ENCODE results near the gene PAX5. TPM values are rescaled to one million over a fixed set of nuclear protein-coding genes. Genes with fewer than 3 reads are reported as not detected.

Gene PAX5
- total and polyA plus RNA-seq, 2 of the 13 experiments (the other 11 are each of a cell fraction or from before 2014, with no cell fraction given): not detected

- 0 out of 2 replicates have a peak, but pooled peaks have one; percentile 6 for TF ChIP-seq MNT (IDR thresholded peaks at IDR 0.05)
- 0 out of 2 replicates have a peak, but pooled peaks have one; percentile 32 for TF ChIP-seq ZNF770 (CRISPR knock-in tag; IDR thresholded peaks at IDR 0.05)
- peak; percentile 98 for TF ChIP-seq ZNF451 (CRISPR knock-in tag; IDR thresholded peaks at IDR 0.05)
- peak; percentile 95 for TF ChIP-seq REXO4 (CRISPR knock-in tag; IDR thresholded peaks at IDR 0.05; ENCODE audit: borderline replicate concordance)
- no peak for TF ChIP-seq PHB2 (IDR thresholded peaks at IDR 0.05; ENCODE audit: partially characterized antibody)
- peak; percentile 98 for TF ChIP-seq ZNF816 (CRISPR knock-in tag; IDR thresholded peaks at IDR 0.05; ENCODE audit: borderline replicate concordance)
- TF ChIP-seq RNF219 (CRISPR knock-in tag; IDR thresholded peaks at IDR 0.05): peak; percentile 20; the same call in 1 of the 2 replicates
- no peak for TF ChIP-seq TCF7 (IDR thresholded peaks at IDR 0.05; ENCODE audit: low read depth)
- no peak for TF ChIP-seq BCLAF1 (IDR thresholded peaks at IDR 0.05)
- no peak for TF ChIP-seq MZF1 (CRISPR knock-in tag; IDR thresholded peaks at IDR 0.05; ENCODE audit: borderline replicate concordance)
- no peak for TF ChIP-seq NCOA1 (CRISPR knock-in tag; IDR thresholded peaks at IDR 0.05)
- TF ChIP-seq BRCA1 (CRISPR knock-in tag; IDR thresholded peaks at IDR 0.05): peak; percentile 96
- peak; percentile 100 for TF ChIP-seq BORCS8-MEF2B (CRISPR knock-in tag; IDR thresholded peaks at IDR 0.05)
- TF ChIP-seq ZNF512B (CRISPR knock-in tag; IDR thresholded peaks at IDR 0.05; ENCODE audit: borderline replicate concordance): no peak
- TF ChIP-seq CENPBD1 (CRISPR knock-in tag; IDR thresholded peaks at IDR 0.05; ENCODE audit: borderline replicate concordance, low read depth): no peak
These were observed 6.3 kb downstream of the PAX5 start (continued) for GRCh38 chr9:37027582-37028419.

Measured in HepG2 (cell line).